ENCODE data around the gene MAL.

MAL gene

GRCh38 chr2:94996305-94997100 is 29.0 kb upstream of the MAL start:
- no peak for DNase-seq

GRCh38 chr2:94997981-94998930 is 27.3 kb upstream of the MAL start:
- no peak for DNase-seq

GRCh38 chr2:94999431-94999883 is 26.1 kb upstream of the MAL start:
- no peak for DNase-seq

- DNase-seq: no peak
These were observed 24.4 kb upstream of the MAL start for GRCh38 chr2:95001051-95001562.

GRCh38 chr2:95001701-95002100 is 23.8 kb upstream of the MAL start:
- no peak for DNase-seq

GRCh38 chr2:95002498-95002897 is 23.0 kb upstream of the MAL start:
- no peak for DNase-seq

GRCh38 chr2:95004287-95004686 is 21.2 kb upstream of the MAL start:
- DNase-seq: no peak

GRCh38 chr2:95004711-95005110 is 20.8 kb upstream of the MAL start:
- DNase-seq: no peak

- no peak for DNase-seq
These were observed 19.8 kb upstream of the MAL start for GRCh38 chr2:95005726-95006125.

GRCh38 chr2:95006588-95006987 is 18.9 kb upstream of the MAL start:
- no peak for DNase-seq

GRCh38 chr2:95007031-95007609 is 18.4 kb upstream of the MAL start:
- DNase-seq: no peak

GRCh38 chr2:95007822-95008221 is 17.7 kb upstream of the MAL start:
- no peak for DNase-seq

GRCh38 chr2:95008306-95008705 is 17.2 kb upstream of the MAL start:
- DNase-seq: no peak

- no peak for DNase-seq
These were observed 16.5 kb upstream of the MAL start for GRCh38 chr2:95008996-95009395.

- no peak for DNase-seq
These were observed 16.1 kb upstream of the MAL start for GRCh38 chr2:95009412-95009811.

GRCh38 chr2:95010126-95010525 is 15.4 kb upstream of the MAL start:
- no peak for DNase-seq

GRCh38 chr2:95010718-95011117 is 14.8 kb upstream of the MAL start:
- no peak for DNase-seq

- no peak for DNase-seq
These were observed 12.5 kb upstream of the MAL start for GRCh38 chr2:95012881-95013550.

GRCh38 chr2:95013726-95014125 is 11.8 kb upstream of the MAL start:
- DNase-seq: no peak

- DNase-seq: no peak
These were observed 11.3 kb upstream of the MAL start for GRCh38 chr2:95014126-95014708.

- DNase-seq: no peak
These were observed 10.1 kb upstream of the MAL start for GRCh38 chr2:95015261-95015912.

- DNase-seq: no peak
These were observed 8.9 kb upstream of the MAL start for GRCh38 chr2:95016616-95017015.

Data from activated naive CD4-positive, alpha-beta T cell (primary cell).